HEK293 (cell line): ENCODE data around the gene HPS6.

Experiments
- CTCF ChIA-PET: fragments of 350-600 bp; formaldehyde crosslinking; extraction: SDS; loops from one replicate; lab custom pipeline; 2021; ENCODE audit warnings: antibody characterized with exemption; lab: Yijun Ruan, JAX
- POLR2A ChIA-PET: fragments of 300-600 bp; formaldehyde crosslinking; extraction: SDS; loops from one replicate; lab custom pipeline; 2020; ENCODE audit warnings: antibody characterized with exemption, inconsistent platforms; lab: Yijun Ruan, JAX
- H3K27ac ChIP-seq: fragments of 200-500 bp; sonication (Bioruptor generic); 2 replicates; pipeline ENCODE4 v1.5.1; 2014; ENCODE audit warnings: low read depth, low read length, control low read depth, inconsistent platforms; ENCODE audit errors: extremely low read depth
- H3K36me3 ChIP-seq, 2 experiments: fragments of 200-500 bp in 1 of 2; sonication (Bioruptor generic) in 1 of 2; 1 replicate in 1 of 2; 2 replicates in 1 of 2; pipeline ENCODE4 v1.5.1; 2014 to 2017; ENCODE audit warnings: inconsistent platforms in 2 of 2, low read length in 2 of 2; ENCODE audit not compliant: control insufficient read depth in 2 of 2, insufficient read depth in 1 of 2
- H3K4me1 ChIP-seq: fragments of 200-500 bp; sonication (Bioruptor generic); 2 replicates; pipeline ENCODE4 v1.5.1; 2014; ENCODE audit warnings: mild to moderate bottlenecking, low read length, inconsistent platforms; ENCODE audit not compliant: control insufficient read depth, insufficient read depth
- H3K4me3 ChIP-seq: 2 replicates; pipeline ENCODE4 v1.5.1; 2011; ENCODE audit warnings: low read depth, mild to moderate bottlenecking, control low read depth, low read length, moderate library complexity
- H3K9me3 ChIP-seq: fragments of 200-500 bp; sonication (Bioruptor generic); 2 replicates; pipeline ENCODE4 v1.5.1; 2014; ENCODE audit warnings: low read depth, low read length, inconsistent platforms; ENCODE audit not compliant: control insufficient read depth, insufficient read depth
- REST ChIP-seq: fragments of 450-650 bp; formaldehyde crosslinking; IDR thresholded peaks from 2 replicates; pipeline ENCODE4 v1.5.1; 2016; ENCODE audit warnings: missing biosample characterization, missing genetic modification characterization
- SCRT1 ChIP-seq: fragments of 450-650 bp; formaldehyde crosslinking; IDR thresholded peaks from 2 replicates; pipeline ENCODE4 v1.5.1; 2016; ENCODE audit warnings: missing biosample characterization, missing genetic modification characterization, borderline replicate concordance
- SP3 ChIP-seq: fragments of 450-650 bp; formaldehyde crosslinking; IDR thresholded peaks from 2 replicates; pipeline ENCODE4 v1.5.1; 2016; ENCODE audit warnings: missing biosample characterization, missing genetic modification characterization
- SP7 ChIP-seq: fragments of 450-650 bp; formaldehyde crosslinking; IDR thresholded peaks from 2 replicates; pipeline ENCODE4 v1.5.1; 2016; ENCODE audit warnings: missing biosample characterization, missing genetic modification characterization
- ZBTB11 ChIP-seq: fragments of 450-650 bp; formaldehyde crosslinking; conservative IDR thresholded peaks from 2 replicates; pipeline ENCODE4 v1.5.1; 2016; ENCODE audit warnings: low read depth, missing biosample characterization, missing genetic modification characterization
- ZFP3 ChIP-seq: fragments of 450-650 bp; formaldehyde crosslinking; IDR thresholded peaks from 2 replicates; pipeline ENCODE4 v1.5.1; 2016; ENCODE audit warnings: low read depth, missing biosample characterization, missing genetic modification characterization
- ZNF311 ChIP-seq: fragments of 450-650 bp; formaldehyde crosslinking; IDR thresholded peaks from 2 replicates; pipeline ENCODE4 v1.5.1; 2017; ENCODE audit warnings: missing biosample characterization, missing genetic modification characterization, borderline replicate concordance
- ZNF514 ChIP-seq: fragments of 450-650 bp; formaldehyde crosslinking; IDR thresholded peaks from 2 replicates; pipeline ENCODE4 v1.5.1; 2016; ENCODE audit warnings: missing biosample characterization, missing genetic modification characterization
- ZNF660 ChIP-seq: fragments of 450-650 bp; IDR thresholded peaks from 2 replicates; pipeline ENCODE4 v1.5.1; 2018; ENCODE audit warnings: missing biosample characterization, mild to moderate bottlenecking, missing genetic modification characterization
- TF ChIP-seq, protein P1 (sequence below): fragments of 450-650 bp; formaldehyde crosslinking; IDR thresholded peaks from 2 replicates; pipeline ENCODE4 v1.5.1; 2016; ENCODE audit warnings: missing biosample characterization, missing genetic modification characterization

HPS6 gene

DNA sequence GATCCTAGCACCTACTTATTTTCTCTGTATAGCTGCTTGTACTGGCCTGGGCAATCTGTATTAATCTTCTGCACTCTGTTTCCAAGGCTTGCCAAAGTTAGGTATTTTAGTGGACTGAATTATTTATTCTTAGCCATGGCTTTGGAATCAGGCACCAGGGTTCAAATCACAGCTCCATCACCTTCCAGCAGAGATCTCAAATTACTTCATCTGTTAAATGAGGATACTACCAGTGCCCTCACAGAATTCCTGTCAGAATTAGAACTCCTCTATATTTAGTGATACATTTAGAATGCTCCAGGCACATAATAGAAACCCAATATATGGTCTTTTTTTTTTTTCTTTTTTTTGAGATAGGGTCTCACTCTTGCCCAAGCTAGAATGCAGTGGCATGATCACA is 26.7 kb upstream of the HPS6 start (continued):
- TF ChIP-seq SP7 (tag by site-specific recombination) (no peak), SP3 (no peak), SCRT1 (tag by site-specific recombination) (no peak), ZNF660 (tag by site-specific recombination) (no peak), ZNF514 (tag by site-specific recombination) (no peak)
- TF ChIP-seq, protein P1, sequence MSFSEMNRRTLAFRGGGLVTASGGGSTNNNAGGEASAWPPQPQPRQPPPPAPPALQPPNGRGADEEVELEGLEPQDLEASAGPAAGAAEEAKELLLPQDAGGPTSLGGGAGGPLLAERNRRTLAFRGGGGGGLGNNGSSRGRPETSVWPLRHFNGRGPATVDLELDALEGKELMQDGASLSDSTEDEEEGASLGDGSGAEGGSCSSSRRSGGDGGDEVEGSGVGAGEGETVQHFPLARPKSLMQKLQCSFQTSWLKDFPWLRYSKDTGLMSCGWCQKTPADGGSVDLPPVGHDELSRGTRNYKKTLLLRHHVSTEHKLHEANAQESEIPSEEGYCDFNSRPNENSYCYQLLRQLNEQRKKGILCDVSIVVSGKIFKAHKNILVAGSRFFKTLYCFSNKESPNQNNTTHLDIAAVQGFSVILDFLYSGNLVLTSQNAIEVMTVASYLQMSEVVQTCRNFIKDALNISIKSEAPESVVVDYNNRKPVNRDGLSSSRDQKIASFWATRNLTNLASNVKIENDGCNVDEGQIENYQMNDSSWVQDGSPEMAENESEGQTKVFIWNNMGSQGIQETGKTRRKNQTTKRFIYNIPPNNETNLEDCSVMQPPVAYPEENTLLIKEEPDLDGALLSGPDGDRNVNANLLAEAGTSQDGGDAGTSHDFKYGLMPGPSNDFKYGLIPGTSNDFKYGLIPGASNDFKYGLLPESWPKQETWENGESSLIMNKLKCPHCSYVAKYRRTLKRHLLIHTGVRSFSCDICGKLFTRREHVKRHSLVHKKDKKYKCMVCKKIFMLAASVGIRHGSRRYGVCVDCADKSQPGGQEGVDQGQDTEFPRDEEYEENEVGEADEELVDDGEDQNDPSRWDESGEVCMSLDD (tag by site-specific recombination), result no peak

DNA sequence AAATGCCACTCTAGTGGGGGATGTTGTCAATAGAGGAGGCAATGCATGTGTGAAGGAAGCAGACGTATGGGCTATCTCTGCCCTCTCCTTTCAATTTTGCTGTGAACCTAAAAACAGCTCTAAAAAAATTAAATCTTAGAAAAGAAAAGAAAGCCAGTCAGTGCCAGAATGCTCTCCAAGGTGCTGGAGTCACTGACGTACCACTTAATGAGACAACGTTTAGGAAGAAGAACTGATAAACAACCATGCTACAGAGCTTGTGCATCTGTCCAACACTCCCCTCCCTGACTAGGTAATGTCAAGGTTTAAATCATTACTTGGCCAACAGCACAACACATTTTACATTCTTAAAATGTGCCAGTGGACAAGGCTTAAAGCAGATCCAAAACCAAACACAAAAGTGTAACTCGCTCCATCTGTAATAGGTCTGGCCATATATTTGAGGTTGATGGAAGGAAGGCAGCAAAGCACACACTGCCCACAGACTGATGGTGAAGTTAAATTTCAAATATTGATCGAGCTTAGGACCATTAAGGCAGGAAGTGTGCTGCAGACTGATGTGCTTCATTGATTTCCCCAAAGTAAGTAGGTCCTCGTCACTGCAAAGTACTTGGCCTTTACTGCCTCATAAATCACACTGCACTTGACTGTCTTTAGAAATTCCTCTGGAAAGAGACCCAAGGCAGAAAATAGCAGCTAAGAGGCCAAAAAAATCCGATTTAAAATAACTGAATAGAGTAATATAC is 24.7 kb upstream of the HPS6 start:
- ChIA-PET CTCF (interaction anchor here (1.1 kb wide), 1 partner anchor 200 kb away, joined by 5 read pairs; no protein-coding TSS in a partner anchor), POLR2A (interaction anchor here (0.5 kb wide), 1 partner anchor 9 kb away, joined by 5 read pairs; no protein-coding TSS in a partner anchor)
- TF ChIP-seq ZNF311 (no peak), REST (tag by site-specific recombination) (peak; percentile 97)
- no peak overlapping the region for H3K27ac ChIP-seq
- peaks cover 12 to 16% of the 10 kb centered on the region in 2 experiments; a peak in 2 of 3 replicates for H3K36me3 ChIP-seq
- peaks cover 7% of the 10 kb centered on the region for H3K4me1 ChIP-seq
- H3K9me3 ChIP-seq, result no peaks in the 10 kb centered on the region
- no peak overlapping the region for H3K4me3 ChIP-seq

DNA sequence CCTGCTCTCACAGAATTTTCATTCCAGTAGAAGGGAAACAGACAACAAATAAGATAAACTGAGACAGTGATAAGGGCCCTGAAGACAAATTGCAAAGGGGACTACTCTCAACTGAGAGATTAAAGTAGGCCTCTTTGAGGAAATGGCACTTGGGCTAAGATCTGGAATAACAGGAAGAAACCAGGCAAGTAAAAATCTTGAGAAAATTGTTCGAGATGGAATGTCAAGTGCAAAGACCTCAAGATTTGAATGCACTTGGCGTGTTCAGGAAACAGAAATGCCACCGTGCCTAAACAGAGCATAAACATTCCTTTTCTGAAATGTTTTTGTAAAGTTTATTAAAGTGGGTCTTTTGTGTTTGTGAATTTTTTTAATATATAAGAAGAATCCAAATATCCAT is 19.9 kb upstream of the HPS6 start:
- ChIA-PET POLR2A (no interaction called here), CTCF (interaction anchor here (0.6 to 1.1 kb wide), 2 partner anchors 16 to 57 kb away, joined by 3 read pairs; no protein-coding TSS in a partner anchor)
- TF ChIP-seq ZBTB11 (no peak), ZFP3 (tag by site-specific recombination) (no peak)
- Histone ChIP-seq H3K9me3 (no peaks in the 10 kb centered on the region), H3K4me3 (no peak overlapping the region), H3K4me1 (peaks cover 10% of the 10 kb centered on the region), H3K27ac (no peak overlapping the region), H3K36me3 (no peaks in the 10 kb centered on the region; a peak in 1 of 3 replicates)
